HepG2 (cell line): ENCODE results near the gene NMRAL1. TPM values are rescaled to one million over a fixed set of nuclear protein-coding genes. Genes with fewer than 3 reads are reported as not detected.

Experiments
- DNMT1 ChIP-seq: sonication (generic); formaldehyde crosslinking; IDR thresholded peaks from 2 replicates; pipeline ENCODE4 v1.5.1; 2020; ENCODE audit warnings: mild to moderate bottlenecking, missing genetic modification reagents
- HDAC2 ChIP-seq: sonication (generic); formaldehyde crosslinking; IDR thresholded peaks from 2 replicates; pipeline ENCODE4 v1.4.0; 2020; ENCODE audit warnings: missing genetic modification reagents
- MEF2D ChIP-seq: sonication (generic); formaldehyde crosslinking; IDR thresholded peaks from 2 replicates; pipeline ENCODE4 v1.5.1; 2020; ENCODE audit warnings: mild to moderate bottlenecking, missing genetic modification reagents
- MXD3 ChIP-seq: IDR thresholded peaks from 2 replicates; pipeline ENCODE4 v1.6.1; 2016; ENCODE audit warnings: mild to moderate bottlenecking, missing biosample characterization, missing genetic modification reagents
- NKX3-1 ChIP-seq: sonication (generic); formaldehyde crosslinking; IDR thresholded peaks from 2 replicates; pipeline ENCODE4 v1.5.0; 2020; ENCODE audit warnings: missing genetic modification reagents
- PRDM15 ChIP-seq: sonication (generic); formaldehyde crosslinking; IDR thresholded peaks from 2 replicates; pipeline ENCODE4 v1.4.0; 2020; ENCODE audit warnings: missing genetic modification reagents
- PREB ChIP-seq: sonication (generic); formaldehyde crosslinking; IDR thresholded peaks from 2 replicates; pipeline ENCODE4 v1.4.0; 2020; ENCODE audit warnings: missing genetic modification reagents
- RFXANK ChIP-seq: IDR thresholded peaks from 2 replicates; pipeline ENCODE4 v1.6.1; 2016
- TBX2 ChIP-seq: sonication (generic); formaldehyde crosslinking; IDR thresholded peaks from 2 replicates; pipeline ENCODE4 v1.5.0; 2020; ENCODE audit warnings: missing genetic modification reagents, mild to moderate bottlenecking, borderline replicate concordance
- TRAFD1 ChIP-seq: sonication (generic); formaldehyde crosslinking; IDR thresholded peaks from 2 replicates; pipeline ENCODE4 v1.5.1; 2020; ENCODE audit warnings: missing genetic modification reagents, mild to moderate bottlenecking, borderline replicate concordance
- YY1 ChIP-seq: IDR thresholded peaks from 2 replicates; pipeline ENCODE4 v1.6.1; 2011; ENCODE audit warnings: low read length, low read depth, moderate library complexity, mild to moderate bottlenecking; ENCODE audit not compliant: insufficient read depth, insufficient replicate concordance
- ZBTB25 ChIP-seq: IDR thresholded peaks from 2 replicates; pipeline ENCODE4 v1.6.1; 2018; ENCODE audit warnings: missing genetic modification reagents
- ZBTB8A ChIP-seq: sonication (generic); formaldehyde crosslinking; IDR thresholded peaks from 2 replicates; pipeline ENCODE4 v1.4.0; 2020; ENCODE audit warnings: mild to moderate bottlenecking, low read depth, missing genetic modification reagents, borderline replicate concordance
- ZNF251 ChIP-seq: sonication (generic); formaldehyde crosslinking; IDR thresholded peaks from 2 replicates; pipeline ENCODE4 v1.9.0; 2021; ENCODE audit warnings: mild to moderate bottlenecking, missing genetic modification reagents
- ZNF30 ChIP-seq: sonication (generic); formaldehyde crosslinking; IDR thresholded peaks from 2 replicates; pipeline ENCODE4 v1.5.0; 2020; ENCODE audit warnings: mild to moderate bottlenecking, missing genetic modification reagents
- ZNF354B ChIP-seq: sonication (generic); formaldehyde crosslinking; IDR thresholded peaks from 2 replicates; pipeline ENCODE4 v1.8.0; 2022; ENCODE audit warnings: mild to moderate bottlenecking, missing genetic modification reagents
- ZNF362 ChIP-seq: sonication (generic); formaldehyde crosslinking; IDR thresholded peaks from 2 replicates; pipeline ENCODE4 v1.4.0; 2020; ENCODE audit warnings: missing genetic modification reagents, mild to moderate bottlenecking, borderline replicate concordance
- ZNF552 ChIP-seq: sonication (generic); formaldehyde crosslinking; IDR thresholded peaks from 2 replicates; pipeline ENCODE4 v1.9.0; 2022; ENCODE audit warnings: missing genetic modification reagents, mild to moderate bottlenecking, borderline replicate concordance
- ZNF556 ChIP-seq: sonication (generic); formaldehyde crosslinking; IDR thresholded peaks from 2 replicates; pipeline ENCODE4 v1.4.0; 2020; ENCODE audit warnings: mild to moderate bottlenecking, missing genetic modification reagents, borderline replicate concordance
- ZSCAN9 ChIP-seq: IDR thresholded peaks from 2 replicates; pipeline ENCODE4 v1.6.1; 2016; ENCODE audit warnings: borderline replicate concordance
- polyA plus RNA-seq, 8 experiments: library from polyadenylated mRNA; depleted of rRNA in 3 of 8; stranded (reverse) in 7 of 8; unstranded in 1 of 8; fragments of >200 nt; fragmentation: Illumina TruSeq in 4 of 8; extraction: Trizol in 4 of 8; gene quantifications; 2 replicates each; pipeline versions ENCODE4 v1.2.1 to v1.2.3, GENCODE V29; 2011 to 2016; ENCODE audit warnings: low read depth in 4 of 8, missing spikeins in 1 of 8, mixed read lengths in 1 of 8; ENCODE audit not compliant: insufficient read depth in 1 of 8
- total RNA-seq, 5 experiments: library from RNA; depleted of rRNA; stranded (reverse); fragments of >200 nt; fragmentation: Illumina TruSeq; extraction: Trizol; gene quantifications; 2 replicates each; pipeline ENCODE4 v1.2.3, GENCODE V29; 2016; ENCODE audit warnings: low read depth in 1 of 5

The NMRAL1 gene
- total and polyA plus RNA-seq, 2 of the 13 experiments (the other 11 are each of a cell fraction or from before 2014, with no cell fraction given): 30.8 to 33.1 TPM

GRCh38 chr16:4426021-4426684 is 48.3 kb downstream of the NMRAL1 start (continued):
- no peak for TF ChIP-seq PRDM15 (CRISPR knock-in tag)
- TF ChIP-seq RFXANK: no peak
- TF ChIP-seq ZBTB8A (CRISPR knock-in tag): peak; percentile 72; the same call in 1 of the 2 replicates
- peak; percentile 22; the same call in 1 of the 2 replicates for TF ChIP-seq MXD3
- no peak for TF ChIP-seq ZNF251 (CRISPR knock-in tag)
- 0 out of 2 replicates have a peak, but pooled peaks have one; percentile 56 for TF ChIP-seq ZNF552 (CRISPR knock-in tag)
- peak; percentile 48; the same call in 1 of the 2 replicates for TF ChIP-seq ZSCAN9 (CRISPR knock-in tag)
- TF ChIP-seq HDAC2 (CRISPR knock-in tag): peak; percentile 67; the same call in 1 of the 2 replicates
- TF ChIP-seq ZBTB25 (CRISPR knock-in tag): peak; percentile 83; the same call in 1 of the 2 replicates
- no peak; the same call in 1 of the 2 replicates for TF ChIP-seq NKX3-1 (CRISPR knock-in tag)
- peak; percentile 85; the same call in 1 of the 2 replicates for TF ChIP-seq ZNF556 (CRISPR knock-in tag)
- TF ChIP-seq ZNF362 (CRISPR knock-in tag): no peak
- TF ChIP-seq TRAFD1: no peak
- no peak for TF ChIP-seq YY1
- no peak for TF ChIP-seq DNMT1 (CRISPR knock-in tag)
- 0 out of 2 replicates have a peak, but pooled peaks have one; percentile 4 for TF ChIP-seq ZNF354B
- peak; percentile 44; the same call in 1 of the 2 replicates for TF ChIP-seq MEF2D (CRISPR knock-in tag)
- peak; percentile 87 for TF ChIP-seq TBX2 (CRISPR knock-in tag)
- TF ChIP-seq ZNF30 (CRISPR knock-in tag): peak; percentile 44; the same call in 1 of the 2 replicates
- TF ChIP-seq PREB (CRISPR knock-in tag): no peak
